Renal pelvis (tissue), 4 donors: ENCODE measurements around the gene CTNNAL1. TPM values are rescaled to one million over a fixed set of nuclear protein-coding genes. Genes with fewer than 3 reads are reported as not detected.
"Not testable (repeated sequence)": the region's sequence is repeated elsewhere in the genome, so short reads cannot be mapped to it uniquely, and the experiment has no call there.

Experiments used
- DNase-seq: peaks from one replicate; pipeline ENCODE4 v3.0.0-alpha.2; 2013
- polyA plus RNA-seq, 3 donors: library from polyadenylated mRNA; unstranded; fragments of 120-200 nt; gene quantifications; one replicate each; pipeline ENCODE4 v1.2.1, GENCODE V29; 2013; ENCODE audit not compliant: insufficient read length in 3 of 3

Gene CTNNAL1
- polyA plus RNA-seq, 3 donors = 56.9 to 58.0 (median 57.7) TPM

DNA sequence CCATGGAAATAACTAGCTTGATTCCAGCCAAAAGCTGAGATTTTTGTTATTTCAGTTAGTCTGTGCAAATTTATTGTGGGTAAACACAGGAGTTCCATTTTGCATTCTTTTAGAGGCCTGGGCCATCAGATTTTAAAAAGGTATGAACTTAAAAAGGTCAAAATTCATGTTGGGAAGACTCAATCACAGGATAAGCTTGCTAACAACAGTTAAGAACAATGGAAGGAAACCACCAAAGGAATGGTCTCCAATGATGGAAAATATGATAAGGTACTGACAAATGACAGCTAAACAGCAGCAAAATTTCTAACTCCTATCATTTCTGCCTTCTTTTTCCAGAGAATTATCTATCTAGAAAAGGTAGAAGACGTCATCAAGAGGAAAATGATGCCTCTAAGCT lies 63.1 kb downstream of the CTNNAL1 start:
- no peak for DNase-seq

DNA sequence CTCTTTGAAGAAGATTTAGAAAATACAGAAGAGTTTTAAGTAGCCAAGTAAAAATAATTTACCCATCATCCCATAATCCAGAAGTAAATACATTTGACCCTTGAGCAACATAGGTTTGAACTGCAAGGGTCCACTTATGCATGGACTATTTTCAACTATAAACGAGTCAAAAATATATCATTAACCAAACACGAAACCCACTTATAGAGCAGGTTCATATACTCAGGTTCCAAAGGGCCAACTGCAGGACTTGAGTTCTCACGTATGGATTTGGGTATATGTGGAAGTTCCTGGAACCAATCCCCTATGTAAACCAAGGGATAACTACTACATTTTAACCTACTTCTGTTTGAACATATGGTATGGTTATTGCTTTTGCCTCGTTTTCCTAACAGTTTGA lies 73.3 kb downstream of the CTNNAL1 start:
- DNase-seq = no peak

DNA sequence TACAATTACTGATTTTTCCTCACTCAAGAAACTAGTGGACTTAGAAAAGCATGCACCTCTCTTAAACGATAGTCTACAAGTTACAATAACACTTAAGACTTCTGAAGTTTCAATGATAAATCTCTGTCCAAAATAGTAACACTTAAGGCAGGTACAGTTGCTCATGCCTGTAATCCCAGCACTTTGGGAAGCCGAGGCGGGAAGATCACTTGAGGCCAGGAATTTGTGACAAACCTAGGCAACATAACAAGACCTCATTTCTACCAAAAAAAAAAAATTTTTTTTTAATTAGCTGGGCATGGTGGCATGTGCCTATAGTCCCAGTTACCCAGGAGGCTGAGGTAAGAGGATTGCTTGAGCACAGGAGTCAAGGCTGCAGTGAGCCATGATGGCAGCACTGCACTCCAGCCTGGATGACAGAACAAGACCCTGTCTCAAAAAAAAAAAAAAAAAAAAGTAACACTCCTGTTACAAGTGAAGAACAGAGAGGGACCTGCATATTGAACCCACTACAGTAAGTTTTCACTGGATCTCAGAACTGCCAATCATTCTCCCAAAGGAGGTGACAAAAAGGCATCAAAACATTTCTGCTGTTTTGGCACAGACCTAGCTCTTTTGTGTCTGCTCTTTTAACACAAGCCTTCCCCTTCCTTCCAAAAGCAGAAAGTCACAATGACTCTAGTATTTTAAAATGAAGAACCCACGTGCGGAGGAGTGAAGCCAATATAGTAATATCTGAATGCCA lies 75.6 kb downstream of the CTNNAL1 start:
- no peak for DNase-seq

DNA sequence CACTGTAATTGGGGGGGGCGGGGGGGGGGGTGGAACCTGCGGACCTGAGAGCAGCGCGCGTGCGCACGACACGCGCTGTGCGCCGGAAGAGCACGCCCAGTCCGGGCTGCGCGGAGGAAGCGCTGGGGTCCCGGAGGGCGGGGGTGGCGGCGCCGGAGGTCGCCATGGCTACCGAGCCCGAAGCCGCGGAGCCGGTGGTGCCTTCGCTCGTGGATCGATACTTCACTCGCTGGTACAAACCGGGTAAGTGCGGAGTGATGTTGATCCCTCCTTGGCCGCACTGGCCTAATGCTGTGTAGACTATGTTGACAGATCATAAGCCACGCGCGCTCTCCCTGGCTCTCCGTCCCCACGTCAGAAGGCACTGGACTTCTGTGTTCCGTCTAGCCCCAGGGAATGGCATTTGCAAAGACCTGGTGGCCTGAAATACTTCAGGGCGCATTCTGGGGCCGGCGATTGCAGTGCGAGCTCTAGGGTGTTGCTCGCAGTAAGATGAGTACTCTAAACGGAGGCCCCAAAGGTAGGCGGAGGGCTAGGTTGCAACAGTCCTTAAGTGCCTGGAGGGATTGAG lies 78.9 kb downstream of the CTNNAL1 start, which contains the start of gene ABITRAM:
ABITRAM (plus strand) TSS at position 78 of the 571 bp plus-strand sequence; CDS start at position 165, 87 bp downstream.
- peak; percentile 80 for DNase-seq

DNA sequence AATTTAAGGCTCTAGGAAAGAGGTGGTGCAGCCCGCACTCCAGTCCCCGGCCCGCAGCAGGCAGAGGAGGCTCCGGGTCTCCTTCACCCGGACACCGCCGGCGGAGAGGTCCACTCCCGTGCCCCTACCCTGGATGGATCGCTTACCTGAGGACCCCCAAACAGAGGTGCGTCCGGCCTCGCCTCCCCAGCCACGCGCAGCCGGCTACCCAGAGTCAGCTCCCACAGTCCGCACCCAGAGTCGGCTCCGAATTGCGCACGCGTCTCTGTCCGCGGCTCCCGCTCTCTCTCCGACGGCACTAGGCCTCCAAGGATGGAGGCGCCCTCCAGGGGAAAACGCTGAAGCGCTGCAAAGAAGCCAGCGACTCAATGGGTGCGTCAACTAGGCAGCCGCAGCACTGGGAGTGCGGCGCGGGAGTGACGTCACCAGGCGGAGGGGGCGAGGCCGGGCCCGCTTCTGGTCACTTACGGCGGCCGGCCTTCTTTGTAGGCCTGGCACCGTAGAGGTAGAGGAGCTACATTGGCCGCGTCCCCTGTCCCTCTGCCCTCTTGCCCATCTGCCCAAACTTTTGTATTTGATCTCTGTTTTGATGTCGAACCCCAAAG lies 79.5 kb downstream of the CTNNAL1 start, which contains the start of gene ELP1:
ELP1 (minus strand) TSS at position 407 of the 605 bp plus-strand sequence. CDS start 2,978 bp downstream, outside the sequence.
- peak; percentile 93 for DNase-seq

DNA sequence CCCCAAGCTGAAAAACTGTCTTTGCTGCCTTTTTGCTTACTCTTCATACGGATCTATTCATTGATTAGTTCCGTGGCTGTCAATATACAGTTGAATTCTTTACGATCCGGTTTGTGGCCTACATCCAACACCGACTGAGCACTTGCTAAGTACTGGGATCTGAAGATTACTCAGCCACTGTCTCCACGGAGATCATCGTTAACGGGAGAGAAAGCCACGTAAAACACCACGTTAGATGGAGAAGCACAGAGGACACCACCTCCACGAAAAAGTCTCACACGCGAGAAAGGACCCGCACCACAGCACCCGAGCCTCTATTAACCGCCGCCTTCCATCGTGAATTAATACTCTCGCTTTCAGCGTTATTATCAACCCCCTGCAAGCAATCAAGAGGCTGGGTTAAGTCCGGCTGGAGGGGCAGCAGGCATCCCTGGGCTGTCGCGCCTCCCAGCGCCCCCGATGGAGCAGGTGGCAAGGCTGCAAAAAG lies 80.0 kb downstream of the CTNNAL1 start:
- DNase-seq = no peak

DNA sequence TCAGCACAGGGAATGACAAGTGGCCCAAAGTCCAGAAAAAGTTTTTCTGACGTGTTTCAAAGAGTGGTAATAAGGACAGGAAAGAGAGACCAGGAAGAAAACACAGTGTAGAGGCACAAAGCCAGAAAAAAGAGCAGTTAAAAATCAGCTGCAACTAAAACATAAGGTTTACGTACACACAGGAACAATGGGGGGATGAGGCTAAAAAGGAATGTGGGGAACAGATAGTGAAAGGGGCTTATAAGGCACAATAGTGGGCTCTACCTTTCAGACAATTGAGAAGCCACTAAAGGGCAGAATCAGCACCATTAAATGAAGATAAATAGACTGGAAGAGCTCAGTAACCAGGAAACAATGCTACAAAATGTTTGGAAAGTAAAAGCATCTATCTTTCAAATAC lies 84.9 kb downstream of the CTNNAL1 start:
- DNase-seq = no peak

DNA sequence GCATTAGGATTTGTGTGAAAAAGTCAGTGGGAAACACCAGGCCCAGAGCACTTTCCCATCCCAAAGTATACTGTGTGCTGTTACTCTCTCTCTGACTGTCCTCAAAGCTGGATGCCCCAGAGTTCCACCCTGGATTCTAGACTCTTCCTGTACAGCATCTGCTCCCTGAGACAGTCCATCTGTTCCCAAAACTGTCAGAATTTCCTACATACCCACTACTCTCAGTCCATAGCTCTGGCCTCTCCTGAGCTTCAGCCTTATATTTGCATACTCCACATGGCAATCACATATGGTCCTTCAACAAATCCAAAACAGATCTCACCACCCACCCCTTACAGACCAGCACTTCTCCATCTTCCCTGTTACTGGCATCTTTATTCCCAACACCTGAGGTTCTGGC lies 88.8 kb downstream of the CTNNAL1 start:
- peak; percentile 21 for DNase-seq

DNA sequence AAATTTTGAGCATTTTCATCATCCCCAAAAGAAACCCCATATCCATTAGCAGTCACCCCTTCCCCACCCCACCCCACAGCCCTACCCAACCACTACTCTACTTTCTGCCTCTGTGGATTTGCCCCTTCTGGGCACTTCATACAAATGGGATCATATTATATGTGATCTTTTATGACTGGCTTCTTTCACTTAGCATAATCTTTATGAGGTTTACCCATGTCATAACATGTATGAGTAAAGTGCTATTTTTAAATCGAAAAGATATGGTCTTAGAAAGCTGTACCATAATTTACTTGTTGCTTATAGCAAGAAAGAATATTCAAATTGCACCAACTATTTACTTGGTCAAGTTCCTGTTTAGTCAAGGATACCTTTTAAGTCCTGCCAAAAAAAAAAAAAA lies 92.1 kb downstream of the CTNNAL1 start:
- no peak for DNase-seq

DNA sequence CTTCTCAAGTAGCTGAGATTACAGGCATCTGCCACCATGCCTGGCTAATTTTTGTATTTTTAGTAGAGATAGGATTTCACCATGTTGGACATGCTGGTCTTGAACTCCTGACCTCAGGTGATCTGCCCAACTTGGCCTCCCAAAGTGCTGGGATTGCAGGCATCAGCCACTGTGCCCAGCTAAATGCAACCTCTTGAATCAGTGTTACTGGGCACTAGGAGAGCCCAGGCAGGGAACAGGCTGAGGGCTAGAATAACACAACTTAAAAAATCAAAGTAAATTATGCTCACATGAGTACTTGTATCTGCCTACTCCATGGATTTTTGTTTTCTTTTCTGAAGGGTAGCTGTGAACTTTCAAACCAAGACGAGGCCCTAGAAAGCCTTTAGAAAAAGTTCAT lies 92.9 kb downstream of the CTNNAL1 start:
- DNase-seq = not testable (repeated sequence)

DNA sequence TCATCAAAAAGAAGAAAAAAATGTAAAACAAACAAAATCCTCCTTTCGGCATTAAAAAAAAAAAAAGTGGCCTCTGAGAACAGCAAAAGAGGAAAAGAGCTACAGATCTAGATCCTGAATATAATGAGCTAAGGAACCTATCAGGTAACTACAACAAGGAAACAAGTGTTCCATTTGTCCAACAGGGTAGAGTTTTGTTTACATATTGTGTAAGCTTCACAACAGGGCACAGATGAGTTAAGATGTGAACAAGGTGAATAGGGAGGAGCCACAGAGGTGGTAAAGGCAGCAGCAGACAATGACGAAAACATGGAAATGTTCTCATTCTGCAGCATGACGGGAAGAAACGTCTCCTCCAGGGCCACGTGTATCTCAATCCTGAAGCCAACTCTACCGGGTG lies 93.8 kb downstream of the CTNNAL1 start:
- DNase-seq = no peak

DNA sequence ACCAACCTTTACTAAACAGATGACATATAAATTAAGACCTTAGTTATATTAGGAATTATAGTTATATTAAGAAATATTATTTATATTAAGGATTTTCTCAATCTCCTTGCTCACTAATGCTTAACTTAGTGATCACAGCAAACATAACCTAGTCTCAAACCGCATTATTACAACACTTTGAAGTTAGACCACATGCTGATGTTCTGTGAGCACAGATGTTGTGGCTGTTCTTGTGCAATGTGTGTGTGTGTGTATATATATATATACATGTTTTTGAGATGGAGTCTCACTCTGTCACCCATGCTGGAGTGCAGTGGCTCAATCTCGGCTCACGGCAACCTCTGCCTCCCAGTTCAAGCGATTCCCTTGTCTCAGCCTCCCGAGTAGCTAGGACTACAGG lies 99.9 kb downstream of the CTNNAL1 start:
- DNase-seq = no peak

DNA sequence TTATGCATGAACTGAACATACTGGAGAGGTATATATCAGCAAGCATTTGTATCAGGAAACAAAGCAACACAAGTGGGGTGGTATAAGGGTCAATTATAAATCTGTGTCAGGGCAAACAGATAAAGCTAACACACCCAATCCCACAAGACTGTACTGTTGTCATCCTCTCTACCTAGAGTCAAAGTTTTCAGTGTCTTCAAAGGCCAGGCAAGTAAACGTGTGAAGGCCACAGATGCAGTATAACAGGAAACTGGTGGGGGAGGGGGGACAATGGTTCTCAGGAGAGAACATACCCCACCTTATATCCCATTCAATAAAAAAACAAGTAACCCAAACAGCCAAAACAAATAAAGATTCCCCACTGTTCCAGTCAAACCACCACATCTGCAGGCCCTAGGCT lies 101.5 kb downstream of the CTNNAL1 start:
- DNase-seq = no peak

DNA sequence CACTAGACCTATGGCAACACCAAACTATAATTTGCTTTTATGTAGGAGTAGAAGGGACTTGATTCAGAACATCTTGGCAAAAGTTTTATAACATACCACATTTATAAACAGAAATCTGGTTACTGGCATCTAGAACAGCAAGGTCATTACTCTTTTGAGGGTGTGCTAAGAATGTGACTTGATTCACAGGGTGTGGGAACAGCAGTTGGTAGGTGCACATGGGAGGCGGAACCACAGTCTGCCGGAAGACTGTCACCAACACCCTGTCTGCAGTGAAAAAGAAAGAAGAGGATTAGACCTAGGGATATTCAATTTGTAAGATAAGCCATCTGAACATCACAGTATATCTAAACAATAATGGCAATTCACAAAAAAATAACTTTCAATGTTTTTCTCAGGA lies 102.4 kb downstream of the CTNNAL1 start:
- no peak for DNase-seq

DNA sequence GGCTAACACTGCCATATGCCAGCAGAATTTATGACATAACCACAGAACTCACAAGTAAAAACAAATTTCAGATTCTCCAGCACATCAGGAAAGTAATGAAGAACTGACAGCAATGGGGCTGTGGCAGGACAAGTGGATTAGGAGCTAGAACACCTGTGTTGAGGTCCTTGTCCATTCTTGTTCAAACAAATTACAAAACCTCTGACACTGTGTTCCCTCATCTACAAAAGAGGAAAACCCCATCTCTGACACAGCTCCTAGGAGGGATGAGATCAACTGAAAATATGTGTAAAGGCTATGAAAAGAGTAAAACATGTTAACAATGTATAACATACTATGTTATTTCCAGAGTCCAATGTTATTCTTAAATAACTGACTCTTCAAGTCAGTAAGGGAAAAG lies 102.9 kb downstream of the CTNNAL1 start:
- no peak for DNase-seq

DNA sequence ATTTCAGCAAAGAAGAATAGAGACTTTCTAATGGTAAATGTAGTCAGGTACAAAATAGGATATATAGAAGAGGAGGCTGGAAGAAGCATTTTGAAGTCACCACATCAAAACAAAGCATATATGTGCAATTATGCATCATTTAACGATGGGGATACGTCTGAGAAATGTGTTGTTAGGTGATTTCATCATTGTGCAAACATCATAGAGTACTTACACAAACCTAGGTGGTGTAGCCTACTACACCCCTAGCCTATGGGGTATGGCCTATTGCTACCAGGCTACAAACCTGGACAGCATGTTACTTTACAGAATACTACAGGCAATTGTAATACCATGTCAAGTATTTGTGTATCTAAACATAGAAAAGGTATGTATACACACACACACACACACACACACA lies 107.8 kb downstream of the CTNNAL1 start:
- no peak for DNase-seq

DNA sequence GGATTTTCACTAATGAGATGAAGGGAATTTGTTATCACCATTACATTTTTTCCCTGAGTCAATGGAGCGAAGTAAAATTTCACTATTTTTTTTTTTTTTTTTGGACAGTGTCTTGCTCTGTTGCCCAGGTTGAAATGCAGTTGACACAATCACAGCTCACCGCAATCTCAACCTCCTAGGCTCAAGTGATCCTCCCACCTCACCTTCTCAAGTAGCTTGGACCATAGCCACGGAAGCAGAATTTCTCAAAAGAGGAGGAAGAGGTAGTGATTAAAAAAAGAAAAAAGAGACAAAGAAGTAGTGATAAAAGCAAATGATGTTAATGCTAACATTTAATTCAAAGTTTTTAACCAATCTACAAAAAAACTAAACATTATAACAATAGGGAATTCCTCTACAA lies 109.1 kb downstream of the CTNNAL1 start:
- no peak for DNase-seq

DNA sequence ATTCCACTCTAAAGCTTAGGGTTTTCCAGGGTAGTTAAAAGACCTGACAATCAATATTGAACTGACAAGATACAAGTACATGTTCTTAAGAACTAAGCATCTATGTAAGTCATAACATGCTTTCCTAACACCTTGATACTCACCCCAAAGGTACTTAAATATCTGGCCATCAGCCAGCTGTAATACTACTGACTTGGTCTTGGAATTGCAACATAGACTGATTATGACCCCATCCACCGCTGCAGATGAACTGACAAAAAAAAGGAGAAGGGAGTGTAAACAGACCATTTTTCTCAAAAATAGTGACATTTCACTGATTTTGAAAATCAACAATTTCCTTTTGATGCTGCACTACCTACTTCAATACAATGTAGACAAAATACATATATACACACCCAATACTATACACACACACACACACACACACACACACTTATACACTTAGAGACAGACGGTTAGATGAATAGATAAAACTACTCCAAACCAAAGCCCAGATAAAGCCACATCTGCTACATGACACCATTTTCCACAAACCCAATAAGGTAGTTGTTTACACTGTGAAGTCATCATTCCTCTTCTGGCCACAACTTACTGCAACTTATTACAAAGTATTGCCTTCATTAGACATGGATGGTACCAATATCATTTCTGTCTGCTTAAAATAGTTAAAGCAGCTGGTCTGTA lies 109.7 kb downstream of the CTNNAL1 start:
- DNase-seq = no peak

DNA sequence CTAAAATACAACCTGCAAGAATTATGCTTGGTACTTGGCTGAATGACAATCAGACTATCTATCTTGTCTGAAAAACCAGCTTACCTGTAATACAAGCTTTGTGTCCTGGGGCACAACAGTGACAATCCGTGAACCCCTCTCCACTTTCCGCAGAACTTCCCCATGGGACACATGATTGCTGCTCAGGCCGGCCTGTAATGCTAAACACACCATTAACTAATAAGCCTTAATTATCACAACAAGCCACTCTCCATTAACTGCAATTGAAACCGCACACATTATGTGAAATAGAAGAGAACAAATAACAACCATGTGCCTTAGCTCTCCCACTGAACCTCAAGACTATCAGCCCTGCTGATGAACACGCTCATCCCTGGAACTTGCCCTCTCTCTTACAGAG lies 113.1 kb downstream of the CTNNAL1 start:
- no peak for DNase-seq

DNA sequence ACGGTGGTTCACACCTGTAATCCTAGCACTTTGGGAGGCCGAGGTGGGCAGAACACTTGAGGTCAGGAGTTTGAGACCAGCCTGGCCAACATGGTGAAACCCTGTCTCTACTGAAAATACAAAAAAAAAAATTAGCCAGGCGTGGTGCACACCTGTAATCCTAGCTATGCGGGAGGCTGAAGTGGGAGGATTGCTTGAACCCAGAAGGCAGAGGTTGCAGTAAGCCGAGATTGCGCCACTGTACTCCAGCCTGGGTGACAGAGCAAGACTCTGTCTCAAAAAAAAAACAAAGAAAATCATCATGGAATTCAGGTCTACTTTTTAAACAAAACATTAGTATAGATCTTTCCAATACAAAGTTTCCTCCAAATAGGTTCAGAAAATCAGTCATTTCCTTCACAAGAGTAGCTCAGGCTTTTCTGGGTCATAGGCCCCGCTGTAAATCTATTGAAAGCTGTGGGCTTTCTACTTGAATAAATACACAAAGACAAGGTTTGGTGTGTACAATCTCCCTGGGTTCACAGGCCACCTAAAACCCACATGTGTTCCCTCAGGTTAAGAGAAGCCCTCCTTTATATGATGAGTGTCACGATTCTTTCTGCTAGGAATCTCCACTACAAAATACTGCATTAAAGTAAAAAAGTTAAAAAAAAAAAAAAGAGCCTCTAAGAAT lies 114.1 kb downstream of the CTNNAL1 start:
- not testable (repeated sequence) for DNase-seq

DNA sequence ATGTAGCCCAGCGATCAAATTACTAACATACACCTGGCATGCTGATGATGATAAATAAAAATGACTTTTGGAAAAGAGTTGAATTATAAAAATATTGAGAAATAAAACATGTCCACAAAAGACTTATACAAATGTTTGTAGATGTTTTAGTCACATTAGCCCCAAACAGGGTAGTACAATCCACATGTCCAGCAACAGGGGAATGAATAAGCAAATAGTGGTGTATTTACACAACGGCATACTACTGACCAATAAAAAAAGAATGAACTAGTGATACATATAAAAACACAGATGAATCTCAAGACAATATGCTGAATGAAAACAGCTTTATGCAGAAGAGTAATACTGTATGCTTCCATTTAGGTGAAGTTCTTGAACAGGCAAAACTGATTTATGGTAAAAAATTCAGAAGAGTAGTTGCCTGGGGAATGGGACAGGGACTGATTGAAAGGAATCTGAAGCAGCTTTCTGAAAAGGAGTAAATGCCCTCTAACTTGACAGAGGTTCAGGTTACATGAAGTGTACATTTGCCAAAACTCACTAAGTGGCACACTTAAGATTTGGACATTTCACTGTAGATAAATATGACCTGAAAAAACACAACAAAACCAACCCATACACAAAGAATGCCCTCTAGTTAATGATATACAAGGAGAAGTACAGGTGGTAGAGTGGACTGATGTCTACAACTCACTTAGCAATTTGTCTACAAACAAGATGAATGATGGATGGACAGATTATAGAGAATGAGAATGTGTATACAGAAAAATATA lies 115.8 kb downstream of the CTNNAL1 start:
- no peak for DNase-seq
